HepG2 (cell line): ENCODE measurements around the gene RASL10A. TPM values are rescaled to one million over a fixed set of nuclear protein-coding genes. Genes with fewer than 3 reads are reported as not detected.
A peak's percentile ranks its signal among the peaks of the same experiment; 100 is the strongest.

Experiments
- ATRX ChIP-seq: sonication (generic); formaldehyde crosslinking; IDR thresholded peaks from 2 replicates; pipeline ENCODE4 v1.4.0; 2020; ENCODE audit warnings: missing genetic modification reagents, borderline replicate concordance
- BRD4 ChIP-seq: sonication (generic); formaldehyde crosslinking; IDR thresholded peaks from 2 replicates; pipeline ENCODE4 v1.4.0; 2020; ENCODE audit warnings: missing genetic modification reagents
- ESRRA ChIP-seq: sonication (generic); formaldehyde crosslinking; IDR thresholded peaks from 2 replicates; pipeline ENCODE4 v1.5.1; 2020; ENCODE audit warnings: mild to moderate bottlenecking, low read depth, missing genetic modification reagents
- GPN1 ChIP-seq: sonication (generic); formaldehyde crosslinking; IDR thresholded peaks from 2 replicates; pipeline ENCODE4 v1.5.1; 2020; ENCODE audit warnings: missing genetic modification reagents, borderline replicate concordance
- GTF3A ChIP-seq: sonication (generic); formaldehyde crosslinking; conservative IDR thresholded peaks from 2 replicates; pipeline ENCODE4 v1.4.0; 2020; ENCODE audit warnings: mild to moderate bottlenecking, missing genetic modification reagents
- HHEX ChIP-seq: IDR thresholded peaks from 2 replicates; pipeline ENCODE4 v1.6.1; 2016; ENCODE audit warnings: control low read depth
- HIVEP1 ChIP-seq: sonication (generic); formaldehyde crosslinking; IDR thresholded peaks from 2 replicates; pipeline ENCODE4 v1.4.0; 2020; ENCODE audit warnings: mild to moderate bottlenecking, missing genetic modification reagents
- MTA3 ChIP-seq: sonication (generic); formaldehyde crosslinking; IDR thresholded peaks from 2 replicates; pipeline ENCODE4 v1.4.0; 2020; ENCODE audit warnings: missing genetic modification reagents
- NCOA2 ChIP-seq: sonication (generic); formaldehyde crosslinking; IDR thresholded peaks from 2 replicates; pipeline ENCODE4 v1.8.0; 2022; ENCODE audit warnings: inconsistent platforms
- POGK ChIP-seq: sonication (generic); formaldehyde crosslinking; conservative IDR thresholded peaks from 2 replicates; pipeline ENCODE4 v1.8.0; 2022; ENCODE audit warnings: mild to moderate bottlenecking, moderate library complexity, missing genetic modification reagents
- RBAK ChIP-seq: sonication (generic); formaldehyde crosslinking; IDR thresholded peaks from 2 replicates; pipeline ENCODE4 v1.5.1; 2020; ENCODE audit warnings: mild to moderate bottlenecking, missing genetic modification reagents
- TFE3 ChIP-seq: IDR thresholded peaks from 2 replicates; pipeline ENCODE4 v1.6.1; 2016
- YEATS4 ChIP-seq: sonication (generic); formaldehyde crosslinking; IDR thresholded peaks from 2 replicates; pipeline ENCODE4 v1.4.0; 2020; ENCODE audit warnings: missing genetic modification reagents, borderline replicate concordance
- ZFP36L2 ChIP-seq: sonication (generic); formaldehyde crosslinking; IDR thresholded peaks from 2 replicates; pipeline ENCODE4 v1.4.0; 2020; ENCODE audit warnings: missing genetic modification reagents
- ZNF280B ChIP-seq: sonication (generic); formaldehyde crosslinking; IDR thresholded peaks from 2 replicates; pipeline ENCODE4 v1.5.0; 2020; ENCODE audit warnings: missing genetic modification reagents, mild to moderate bottlenecking, borderline replicate concordance
- ZNF280D ChIP-seq: sonication (generic); formaldehyde crosslinking; IDR thresholded peaks from 2 replicates; pipeline ENCODE4 v1.5.1; 2020; ENCODE audit warnings: mild to moderate bottlenecking, missing genetic modification reagents
- ZNF383 ChIP-seq: sonication (generic); formaldehyde crosslinking; IDR thresholded peaks from 2 replicates; pipeline ENCODE4 v1.4.0; 2020; ENCODE audit warnings: missing genetic modification reagents, mild to moderate bottlenecking, borderline replicate concordance
- ZNF562 ChIP-seq: sonication (generic); formaldehyde crosslinking; IDR thresholded peaks from 2 replicates; pipeline ENCODE4 v1.8.0; 2022; ENCODE audit warnings: missing genetic modification reagents, borderline replicate concordance
- ZNF746 ChIP-seq: sonication (generic); formaldehyde crosslinking; IDR thresholded peaks from 2 replicates; pipeline ENCODE4 v1.8.0; 2022; ENCODE audit warnings: mild to moderate bottlenecking, missing genetic modification reagents
- ZNF782 ChIP-seq: sonication (generic); formaldehyde crosslinking; IDR thresholded peaks from 2 replicates; pipeline ENCODE4 v1.4.0; 2020; ENCODE audit warnings: missing genetic modification reagents, mild to moderate bottlenecking, borderline replicate concordance
- polyA plus RNA-seq, 8 experiments: library from polyadenylated mRNA; depleted of rRNA in 3 of 8; stranded (reverse) in 7 of 8; unstranded in 1 of 8; fragments of >200 nt; fragmentation: Illumina TruSeq in 4 of 8; extraction: Trizol in 4 of 8; gene quantifications; 2 replicates each; pipeline versions ENCODE4 v1.2.1 to v1.2.3, GENCODE V29; 2011 to 2016; ENCODE audit warnings: low read depth in 4 of 8, missing spikeins in 1 of 8, mixed read lengths in 1 of 8; ENCODE audit not compliant: insufficient read depth in 1 of 8
- total RNA-seq, 5 experiments: library from RNA; depleted of rRNA; stranded (reverse); fragments of >200 nt; fragmentation: Illumina TruSeq; extraction: Trizol; gene quantifications; 2 replicates each; pipeline ENCODE4 v1.2.3, GENCODE V29; 2016; ENCODE audit warnings: low read depth in 1 of 5
- TF ChIP-seq, protein P1 (sequence below): sonication (generic); formaldehyde crosslinking; IDR thresholded peaks from 2 replicates; pipeline ENCODE4 v1.5.1; 2020; ENCODE audit warnings: mild to moderate bottlenecking, missing genetic modification reagents, moderate library complexity

RASL10A gene
- total and polyA plus RNA-seq, 2 of the 13 experiments (the other 11 are each of a cell fraction or from before 2014, with no cell fraction given): 0.05 to 0.22 TPM

- TF ChIP-seq ZNF562 (CRISPR knock-in tag): no peak
- 0 out of 2 replicates have a peak, but pooled peaks have one; percentile 61 for TF ChIP-seq GTF3A (CRISPR knock-in tag)
- TF ChIP-seq POGK (CRISPR knock-in tag): peak; percentile 68
- TF ChIP-seq ZNF746 (CRISPR knock-in tag): peak; percentile 50; the same call in 1 of the 2 replicates
- TF ChIP-seq ZNF383 (CRISPR knock-in tag): 0 out of 2 replicates have a peak, but pooled peaks have one; percentile 82
- peak; percentile 76 for TF ChIP-seq HIVEP1 (CRISPR knock-in tag)
- no peak for TF ChIP-seq ATRX
- TF ChIP-seq MTA3 (CRISPR knock-in tag): no peak
- no peak for TF ChIP-seq GPN1
- no peak for TF ChIP-seq ZFP36L2 (CRISPR knock-in tag)
- TF ChIP-seq, protein P1, sequence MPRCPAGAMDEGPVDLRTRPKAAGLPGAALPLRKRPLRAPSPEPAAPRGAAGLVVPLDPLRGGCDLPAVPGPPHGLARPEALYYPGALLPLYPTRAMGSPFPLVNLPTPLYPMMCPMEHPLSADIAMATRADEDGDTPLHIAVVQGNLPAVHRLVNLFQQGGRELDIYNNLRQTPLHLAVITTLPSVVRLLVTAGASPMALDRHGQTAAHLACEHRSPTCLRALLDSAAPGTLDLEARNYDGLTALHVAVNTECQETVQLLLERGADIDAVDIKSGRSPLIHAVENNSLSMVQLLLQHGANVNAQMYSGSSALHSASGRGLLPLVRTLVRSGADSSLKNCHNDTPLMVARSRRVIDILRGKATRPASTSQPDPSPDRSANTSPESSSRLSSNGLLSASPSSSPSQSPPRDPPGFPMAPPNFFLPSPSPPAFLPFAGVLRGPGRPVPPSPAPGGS (CRISPR knock-in tag): no peak; the same call in 1 of the 2 replicates
- TF ChIP-seq NCOA2: no peak
- peak; percentile 99 for TF ChIP-seq BRD4 (CRISPR knock-in tag)
- TF ChIP-seq ZNF280D (CRISPR knock-in tag): peak; percentile 92; the same call in 1 of the 2 replicates
- TF ChIP-seq RBAK: no peak
- TF ChIP-seq TFE3 (CRISPR knock-in tag): no peak; the same call in 1 of the 2 replicates
- TF ChIP-seq ZNF280B (CRISPR knock-in tag): peak; percentile 60; the same call in 1 of the 2 replicates
- peak; percentile 90 for TF ChIP-seq YEATS4
- TF ChIP-seq HHEX: no peak
- TF ChIP-seq ZNF782 (CRISPR knock-in tag): no peak; the same call in 1 of the 2 replicates
- no peak for TF ChIP-seq ESRRA (CRISPR knock-in tag)
Measured at GRCh38 chr22:29267858-29268510, 47.5 kb downstream of the RASL10A start, which contains the start of the genes EWSR1 and RHBDD3 (continued).
